Neural cell (in vitro differentiated cells): ENCODE results near the gene KLF5.

Experiments used
- CTCF ChIP-seq: fragments of 450-650 bp; IDR thresholded peaks from 2 replicates; pipeline ENCODE4 v1.5.1; 2014; ENCODE audit warnings: antibody characterized with exemption, mild to moderate bottlenecking, moderate library complexity; ENCODE audit not compliant: poor library complexity, severe bottlenecking
- EP300 ChIP-seq: fragments of 450-650 bp; conservative IDR thresholded peaks from 2 replicates; pipeline ENCODE4 v1.6.1; 2014; ENCODE audit warnings: antibody characterized with exemption, mild to moderate bottlenecking, moderate library complexity; ENCODE audit not compliant: poor library complexity, severe bottlenecking
- EZH2 ChIP-seq: fragments of 200-600, 300-800 bp; shearing (Covaris generic), sonication (generic); IDR thresholded peaks from 2 replicates; pipeline ENCODE4 v1.6.1; 2014; ENCODE audit warnings: antibody characterized with exemption, low read length, borderline replicate concordance, mild to moderate bottlenecking; ENCODE audit not compliant: insufficient read depth, poor library complexity, severe bottlenecking
- MXI1 ChIP-seq: fragments of 450-650 bp; conservative IDR thresholded peaks from 2 replicates; pipeline ENCODE4 v1.6.1; 2014; ENCODE audit warnings: antibody characterized with exemption, mild to moderate bottlenecking; ENCODE audit not compliant: poor library complexity, severe bottlenecking
- POLR2AphosphoS5 ChIP-seq: IDR thresholded peaks from 2 replicates; pipeline ENCODE4 v1.6.1; 2012
- RAD21 ChIP-seq: fragments of 450-650 bp; conservative IDR thresholded peaks from 2 replicates; pipeline ENCODE4 v1.6.1; 2014; ENCODE audit warnings: antibody characterized with exemption, mild to moderate bottlenecking, moderate library complexity
- REST ChIP-seq: IDR thresholded peaks from 2 replicates; pipeline ENCODE4 v1.6.1; 2012; ENCODE audit warnings: borderline replicate concordance
- SMC3 ChIP-seq: fragments of 450-650 bp; conservative IDR thresholded peaks from 2 replicates; pipeline ENCODE4 v1.6.1; 2014; ENCODE audit warnings: antibody characterized with exemption, mild to moderate bottlenecking, moderate library complexity; ENCODE audit not compliant: poor library complexity

- TF ChIP-seq EP300: no peak
- no peak for TF ChIP-seq POLR2AphosphoS5
- no peak for TF ChIP-seq CTCF
- no peak for TF ChIP-seq EZH2
- no peak for TF ChIP-seq REST
- TF ChIP-seq RAD21: no peak
- no peak for TF ChIP-seq SMC3
- no peak for TF ChIP-seq MXI1
Observed at GRCh38 chr13:73109288-73109899, 50.6 kb downstream of the KLF5 start.
